ENCODE results near the gene AP1AR. TPM values are rescaled to one million over a fixed set of nuclear protein-coding genes. Genes with fewer than 3 reads are reported as not detected.
A peak's percentile ranks its signal among the peaks of the same experiment; 100 is the strongest.
"Not testable (repeated sequence)": the region's sequence is repeated elsewhere in the genome, so short reads cannot be mapped to it uniquely, and the experiment has no call there.

Gene AP1AR
- total RNA-seq, 2 experiments from 2014 or later, result 18.2 to 39.2 TPM

DNA sequence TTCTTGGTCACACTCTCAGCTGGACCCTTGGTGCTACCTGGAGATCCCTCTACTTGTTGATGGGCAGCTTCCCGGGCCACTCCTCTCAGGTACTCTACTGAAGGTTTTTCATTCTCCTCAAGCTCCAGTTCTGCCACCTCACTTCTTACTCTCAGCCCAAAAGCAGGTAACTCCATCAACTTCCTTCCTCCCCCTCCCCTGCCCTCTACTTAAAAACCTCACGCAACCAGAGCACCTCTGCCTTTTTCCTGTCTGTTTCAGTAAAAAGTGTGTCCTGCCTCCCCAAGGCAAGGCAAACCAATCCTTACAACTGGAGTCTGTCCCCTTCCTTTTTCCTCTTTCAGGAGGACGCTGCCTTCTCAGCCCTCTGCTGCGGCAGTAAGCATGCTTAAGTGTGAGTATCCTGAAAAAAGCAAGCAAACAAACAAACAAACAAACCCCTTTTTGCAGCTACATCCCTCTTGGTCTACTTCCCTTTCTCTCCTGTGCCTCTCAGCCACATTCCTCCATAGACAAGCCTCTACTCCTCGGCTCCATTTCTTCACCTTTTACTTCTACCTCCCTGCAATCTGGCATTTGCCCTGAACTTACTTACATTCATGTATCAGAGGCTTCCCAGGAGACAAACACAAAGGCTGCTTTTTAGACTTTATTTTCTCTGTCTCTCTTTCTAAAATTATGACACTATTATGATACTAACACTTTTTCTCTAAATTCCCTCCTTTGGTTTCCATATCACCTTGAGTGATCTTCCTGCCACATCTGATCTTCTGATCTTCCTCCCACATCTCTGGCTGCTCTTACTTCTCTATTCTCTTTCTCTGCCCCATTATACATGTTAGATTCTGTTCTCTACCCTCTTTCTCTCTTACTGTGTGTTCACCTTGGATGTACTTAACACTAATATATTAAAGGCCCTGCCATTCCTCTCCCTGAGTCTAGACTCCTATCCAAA, 71.0 kb downstream of the AP1AR start:
- no peak overlapping the region for H3K4me3 ChIP-seq (ENCODE audit: low read depth, low read length, poor library complexity, severe bottlenecking)
- intact Hi-C loops (cut with micrococcal nuclease; ENCODE audit: unreplicated experiment), result no loop called here
- POLR2A ChIA-PET, result interaction anchor here (0.9 to 2.1 kb wide), 3 partner anchors 8 to 19 kb away, joined by 4 to 17 read pairs (median 9); no protein-coding TSS in a partner anchor

DNA sequence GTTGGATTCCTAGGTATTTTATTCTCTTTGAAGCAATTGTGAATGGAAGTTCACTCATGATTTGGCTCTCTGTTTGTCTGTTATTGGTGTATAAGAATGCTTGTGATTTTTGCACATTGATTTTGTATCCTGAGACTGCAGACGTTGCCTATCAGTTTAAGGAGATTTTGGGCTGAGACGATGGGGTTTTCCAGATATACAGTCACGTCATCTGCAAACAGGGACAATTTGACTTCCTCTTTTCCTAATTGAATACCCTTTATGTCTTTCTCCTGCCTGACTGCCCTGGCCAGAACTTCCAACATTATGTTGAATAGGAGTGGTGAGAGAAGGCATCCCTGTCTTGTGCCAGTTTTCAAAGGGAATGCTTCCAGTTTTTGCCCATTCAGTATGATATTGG, 73.9 kb downstream of the AP1AR start:
- POLR2A ChIA-PET; H3K79me2 ChIP-seq (ENCODE audit: insufficient read depth, low read depth, low read length); H3K4me3 ChIP-seq (ENCODE audit: low read depth, low read length, poor library complexity, severe bottlenecking); H4K20me1 ChIP-seq (ENCODE audit: insufficient read depth, low read length); DNase-seq (ENCODE audit: low spot score); CTCF ChIA-PET (ENCODE audit: unreplicated experiment); H3K27ac ChIP-seq (ENCODE audit: low read depth, low read length, poor library complexity, severe bottlenecking); H3K9me2 ChIP-seq (ENCODE audit: insufficient read depth, low read length); H3K9me3 ChIP-seq (ENCODE audit: low read length); H3K4me2 ChIP-seq (ENCODE audit: low read length); intact Hi-C loops (cut with micrococcal nuclease; ENCODE audit: unreplicated experiment); H3K36me3 ChIP-seq (ENCODE audit: insufficient read depth, low read length); H2AFZ ChIP-seq (ENCODE audit: low read length); BruUV-seq (replicated peaks): not testable (repeated sequence)
- peaks cover 16% of the 10 kb centered on the region for H3K4me1 ChIP-seq (ENCODE audit: insufficient read depth, low read length, poor library complexity, severe bottlenecking)

More for the DNA sequence above, 71.0 kb downstream of the AP1AR start:
- H4K20me1 ChIP-seq (ENCODE audit: insufficient read depth, low read length), result no peaks in the 10 kb centered on the region
- H2AFZ ChIP-seq (ENCODE audit: low read length), result no peak overlapping the region
- BruUV-seq (replicated peaks), result no TSS peak
- CTCF ChIA-PET (ENCODE audit: unreplicated experiment), result no interaction called here
- no peak overlapping the region for H3K27ac ChIP-seq (ENCODE audit: low read depth, low read length, poor library complexity, severe bottlenecking)
- TF ChIP-seq, protein P1, sequence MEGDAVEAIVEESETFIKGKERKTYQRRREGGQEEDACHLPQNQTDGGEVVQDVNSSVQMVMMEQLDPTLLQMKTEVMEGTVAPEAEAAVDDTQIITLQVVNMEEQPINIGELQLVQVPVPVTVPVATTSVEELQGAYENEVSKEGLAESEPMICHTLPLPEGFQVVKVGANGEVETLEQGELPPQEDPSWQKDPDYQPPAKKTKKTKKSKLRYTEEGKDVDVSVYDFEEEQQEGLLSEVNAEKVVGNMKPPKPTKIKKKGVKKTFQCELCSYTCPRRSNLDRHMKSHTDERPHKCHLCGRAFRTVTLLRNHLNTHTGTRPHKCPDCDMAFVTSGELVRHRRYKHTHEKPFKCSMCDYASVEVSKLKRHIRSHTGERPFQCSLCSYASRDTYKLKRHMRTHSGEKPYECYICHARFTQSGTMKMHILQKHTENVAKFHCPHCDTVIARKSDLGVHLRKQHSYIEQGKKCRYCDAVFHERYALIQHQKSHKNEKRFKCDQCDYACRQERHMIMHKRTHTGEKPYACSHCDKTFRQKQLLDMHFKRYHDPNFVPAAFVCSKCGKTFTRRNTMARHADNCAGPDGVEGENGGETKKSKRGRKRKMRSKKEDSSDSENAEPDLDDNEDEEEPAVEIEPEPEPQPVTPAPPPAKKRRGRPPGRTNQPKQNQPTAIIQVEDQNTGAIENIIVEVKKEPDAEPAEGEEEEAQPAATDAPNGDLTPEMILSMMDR (conservative IDR thresholded peaks at IDR 0.05; ENCODE audit: low read length), result no peak
- no peak for TF ChIP-seq EZH2phosphoT487 (IDR thresholded peaks at IDR 0.05; ENCODE audit: borderline replicate concordance, low read depth, low read length)
- peak overlapping the region; percentile 10; the same call in 1 of the 2 replicates for H3K4me2 ChIP-seq (ENCODE audit: low read length)
- no peaks in the 10 kb centered on the region for H3K9me2 ChIP-seq (ENCODE audit: insufficient read depth, low read length)
- no peak for DNase-seq (ENCODE audit: low spot score)
- peaks cover 32% of the 10 kb centered on the region for H3K4me1 ChIP-seq (ENCODE audit: insufficient read depth, low read length, poor library complexity, severe bottlenecking)
- no peaks in the 10 kb centered on the region for H3K9me3 ChIP-seq (ENCODE audit: low read length)
- peaks cover 16% of the 10 kb centered on the region; the same call in 1 of the 2 replicates for H3K79me2 ChIP-seq (ENCODE audit: insufficient read depth, low read depth, low read length)
- H3K36me3 ChIP-seq (ENCODE audit: insufficient read depth, low read length), result no peaks in the 10 kb centered on the region; the same call in 1 of the 2 replicates

DNA sequence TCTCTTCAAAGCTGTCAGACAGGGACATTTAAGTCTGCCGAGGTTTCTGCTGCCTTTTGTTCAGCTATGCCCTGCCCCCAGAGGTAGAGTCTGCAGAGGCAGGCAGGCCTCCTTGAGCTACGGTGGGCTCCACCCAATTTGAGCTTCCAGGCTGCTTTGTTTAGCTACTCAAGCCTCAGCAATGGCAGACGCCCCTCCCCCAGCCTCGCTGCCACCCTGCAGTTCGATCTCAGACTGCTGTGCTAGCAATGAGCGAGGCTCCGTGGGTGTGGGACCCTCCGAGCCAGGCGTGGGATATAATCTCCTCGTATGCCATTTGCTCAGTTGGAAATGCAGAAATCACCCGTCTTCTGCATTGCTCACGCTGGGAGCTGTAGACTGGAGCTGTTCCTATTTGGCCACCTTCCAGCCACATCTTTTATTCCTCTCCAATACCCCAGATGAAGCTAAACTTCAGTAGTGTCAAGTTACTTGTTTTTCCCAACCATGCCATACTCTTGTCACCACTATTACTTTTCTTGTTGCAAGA, 77.7 kb downstream of the AP1AR start:
- H3K36me3 ChIP-seq (ENCODE audit: insufficient read depth, low read length); DNase-seq (ENCODE audit: low spot score); H4K20me1 ChIP-seq (ENCODE audit: insufficient read depth, low read length); H3K27ac ChIP-seq (ENCODE audit: low read depth, low read length, poor library complexity, severe bottlenecking); intact Hi-C loops (cut with micrococcal nuclease; ENCODE audit: unreplicated experiment); H3K79me2 ChIP-seq (ENCODE audit: insufficient read depth, low read depth, low read length); H3K9me2 ChIP-seq (ENCODE audit: insufficient read depth, low read length); H3K4me2 ChIP-seq (ENCODE audit: low read length); H3K4me3 ChIP-seq (ENCODE audit: low read depth, low read length, poor library complexity, severe bottlenecking); H2AFZ ChIP-seq (ENCODE audit: low read length); BruUV-seq (replicated peaks); H3K9me3 ChIP-seq (ENCODE audit: low read length): not testable (repeated sequence)
- H3K4me1 ChIP-seq (ENCODE audit: insufficient read depth, low read length, poor library complexity, severe bottlenecking), result peaks cover 28% of the 10 kb centered on the region
- ChIA-PET CTCF (ENCODE audit: unreplicated experiment) (interaction anchor here (1.0 kb wide), 1 partner anchor 23 kb away, joined by 5 read pairs; the partner anchor contains the start of gene TIFA), POLR2A (interaction anchor here (0.6 to 3.7 kb wide), 7 partner anchors 8 to 83 kb away, joined by 3 to 45 read pairs (median 5); partner anchors contain the start of gene ALPK1)

Measured in OCI-LY7 (cell line).